Upper lobe of right lung (tissue), 1 donor: ENCODE measurements around the gene ZNF521. TPM values are rescaled to one million over a fixed set of nuclear protein-coding genes. Genes with fewer than 3 reads are reported as not detected.
A peak's percentile ranks its signal among the peaks of the same experiment; 100 is the strongest.

Source experiments
- ATAC-seq: fragments of 200-7000 bp; cut with Tn5 transposase; one replicate; pipeline ENCODE4 v1.9.1; 2020; ENCODE audit warnings: mild to moderate bottlenecking, moderate library complexity
- DNase-seq: peaks from one replicate; pipeline ENCODE4 v3.0.0-alpha.2; 2020
- H3K27ac ChIP-seq: fragments of 200-600 bp; one replicate; pipeline ENCODE4 v1.8.0; 2022
- H3K27me3 ChIP-seq: fragments of 200-600 bp; one replicate; pipeline ENCODE4 v1.8.0; 2022; ENCODE audit warnings: mild to moderate bottlenecking
- H3K36me3 ChIP-seq: fragments of 200-600 bp; one replicate; pipeline ENCODE4 v1.8.0; 2022
- H3K4me1 ChIP-seq: fragments of 200-600 bp; one replicate; pipeline ENCODE4 v1.8.0; 2022
- H3K4me3 ChIP-seq: fragments of 200-600 bp; one replicate; pipeline ENCODE4 v1.8.0; 2022; ENCODE audit warnings: mild to moderate bottlenecking
- H3K9me3 ChIP-seq: fragments of 200-600 bp; one replicate; pipeline ENCODE4 v1.8.0; 2022
- CTCF ChIP-seq: fragments of 200-600 bp; IDR thresholded peaks from one replicate; pipeline ENCODE4 v1.8.0; 2022; ENCODE audit warnings: antibody characterized with exemption
- intact Hi-C: fragments of 100-400 bp; cut with DNase I; formaldehyde crosslinking; loops from one replicate; pipeline ENCODE4 v1.11.0; 2022
- total RNA-seq: library from RNA; stranded (reverse); fragmentation: NEBNext Ultra II Directional; extraction: Animal tissue kit (Norgen Biotek cat#: 25700); gene quantifications from one replicate; pipeline ENCODE4 v1.2.1, GENCODE V29; 2021
- donor health status: DM: no; HTN: yes; CAD: no; lungs with severe emphysema.

ZNF521 gene
- total RNA-seq, 1 donor from 2014 or later: 25.0 TPM

GRCh38 chr18:25231327-25231691 is 120.7 kb downstream of the ZNF521 start:
- Histone ChIP-seq H3K9me3 (no peaks in the 10 kb centered on the region), H3K27ac (peak overlapping the region; percentile 33), H3K36me3 (peaks cover 4% of the 10 kb centered on the region), H3K4me3 (no peak overlapping the region), H3K27me3 (no peaks in the 10 kb centered on the region), H3K4me1 (peaks cover 31% of the 10 kb centered on the region)
- ATAC-seq (no peak), DNase-seq (no peak)
- intact Hi-C loops: no loop called here
- no peak for TF ChIP-seq CTCF

GRCh38 chr18:25230658-25231326 is 121.2 kb downstream of the ZNF521 start:
- H3K4me1 ChIP-seq: peaks cover 31% of the 10 kb centered on the region
- no peaks in the 10 kb centered on the region for H3K27me3 ChIP-seq
- intact Hi-C loops: no loop called here
- H3K9me3 ChIP-seq: no peaks in the 10 kb centered on the region
- no peak for TF ChIP-seq CTCF
- ATAC-seq: peak; percentile 93
- H3K36me3 ChIP-seq: peaks cover 4% of the 10 kb centered on the region
- peak overlapping the region; percentile 33 for H3K27ac ChIP-seq
- no peak for DNase-seq
- H3K4me3 ChIP-seq: peak overlapping the region; percentile 1

GRCh38 chr18:25229920-25230319 is 122.0 kb downstream of the ZNF521 start:
- Histone ChIP-seq H3K27ac (peak overlapping the region; percentile 28), H3K4me1 (peaks cover 31% of the 10 kb centered on the region), H3K36me3 (peaks cover 4% of the 10 kb centered on the region), H3K9me3 (no peaks in the 10 kb centered on the region), H3K4me3 (peak overlapping the region; percentile 1), H3K27me3 (no peaks in the 10 kb centered on the region)
- DNase-seq (no peak), ATAC-seq (no peak)
- no peak for TF ChIP-seq CTCF
- intact Hi-C loops: no loop called here

GRCh38 chr18:25229081-25229480 is 122.9 kb downstream of the ZNF521 start:
- Histone ChIP-seq H3K4me3 (no peak overlapping the region), H3K9me3 (no peaks in the 10 kb centered on the region), H3K27me3 (no peaks in the 10 kb centered on the region), H3K27ac (no peak overlapping the region), H3K4me1 (peaks cover 31% of the 10 kb centered on the region), H3K36me3 (peaks cover 4% of the 10 kb centered on the region)
- ATAC-seq: no peak
- no peak for DNase-seq
- no peak for TF ChIP-seq CTCF
- intact Hi-C loops: no loop called here

- Histone ChIP-seq H3K27ac (peak overlapping the region; percentile 2), H3K4me1 (peaks cover 31% of the 10 kb centered on the region), H3K36me3 (peaks cover 4% of the 10 kb centered on the region), H3K9me3 (no peaks in the 10 kb centered on the region), H3K4me3 (no peak overlapping the region), H3K27me3 (no peaks in the 10 kb centered on the region)
- intact Hi-C loops: no loop called here
- no peak for TF ChIP-seq CTCF
- ATAC-seq (no peak), DNase-seq (no peak)
These were observed 123.6 kb downstream of the ZNF521 start for GRCh38 chr18:25228410-25228809.

- no peaks in the 10 kb centered on the region for H3K9me3 ChIP-seq
- ATAC-seq (no peak), DNase-seq (no peak)
- peaks cover 12% of the 10 kb centered on the region for H3K4me1 ChIP-seq
- no peak overlapping the region for H3K27ac ChIP-seq
- H3K4me3 ChIP-seq: no peak overlapping the region
- intact Hi-C loops: no loop called here
- TF ChIP-seq CTCF: no peak
- no peaks in the 10 kb centered on the region for H3K27me3 ChIP-seq
- H3K36me3 ChIP-seq: peaks cover 4% of the 10 kb centered on the region
These were observed 126.8 kb downstream of the ZNF521 start for GRCh38 chr18:25225151-25225550.
